GM23248 (cell line): ENCODE data around the gene TRDN.

Experiments used
- EZH2 ChIP-seq: fragments of 200-600 bp; sonication (generic); IDR thresholded peaks from 2 replicates; pipeline ENCODE4 v1.6.1; 2018; ENCODE audit warnings: antibody characterized with exemption, mild to moderate bottlenecking; ENCODE audit not compliant: insufficient read depth, poor library complexity, severe bottlenecking
- EZH2phosphoT487 ChIP-seq: fragments of 200-600 bp; sonication (generic); IDR thresholded peaks from 2 replicates; pipeline ENCODE4 v1.6.1; 2018; ENCODE audit warnings: antibody characterized with exemption, moderate library complexity, mild to moderate bottlenecking, low read depth; ENCODE audit not compliant: insufficient read depth

DNA sequence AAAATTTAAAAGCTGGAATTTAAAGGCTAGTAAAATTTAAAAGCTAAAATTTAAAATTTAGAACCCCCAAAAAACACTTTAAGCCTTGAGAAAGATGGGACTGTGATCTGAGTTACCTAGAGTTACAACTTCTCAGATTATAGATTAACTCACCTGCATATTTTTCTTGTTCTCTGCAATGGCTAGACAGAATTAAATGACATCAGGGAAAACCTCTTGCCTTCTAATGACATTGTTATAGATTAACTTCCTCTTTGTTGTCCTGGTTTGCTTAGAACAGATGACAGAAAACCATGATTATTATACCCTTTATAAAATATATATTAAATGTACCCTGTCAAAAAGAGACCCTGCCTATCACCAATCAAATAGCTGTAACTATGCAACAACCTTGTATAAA is 56.4 kb downstream of the TRDN start:
- TF ChIP-seq EZH2phosphoT487 (no peak), EZH2 (no peak)
